ENCODE measurements around the gene ZNF679.
"Not testable (repeated sequence)": the region's sequence is repeated elsewhere in the genome, so short reads cannot be mapped to it uniquely, and the experiment has no call there.

Gene ZNF679

DNA sequence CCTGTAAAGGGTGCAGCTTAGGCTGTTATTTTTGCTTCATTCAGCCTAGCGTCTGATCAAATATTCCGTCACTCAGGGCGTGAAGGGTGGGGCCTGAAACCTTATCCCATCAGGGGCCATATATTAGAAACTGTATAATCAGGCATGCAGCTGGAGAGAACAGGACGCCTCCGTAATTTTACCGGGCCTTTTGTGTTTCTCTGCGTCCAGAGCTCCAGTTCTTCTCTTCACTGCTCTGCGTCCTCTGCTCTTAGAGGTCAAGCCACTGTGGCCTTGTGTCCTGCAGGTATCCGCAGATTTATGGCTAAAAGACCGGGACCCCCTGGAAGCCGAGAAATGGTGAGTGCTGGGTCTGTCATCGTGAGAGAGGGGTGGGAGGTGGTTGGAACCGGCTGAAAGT, 21.4 kb upstream of the ZNF679 start, which contains the start of gene ZNF735:
Gene ZNF735, plus strand, starts transcription at position 301 of the 400 bp plus-strand sequence. Its CDS starts 0 bp downstream, at position 301.
- Histone ChIP-seq H3K36me3 (ENCODE audit: control insufficient read depth in 1 of 2, insufficient read depth in 2 of 2, low read length in 2 of 2) (no peaks in the 10 kb centered on the region), H3K9me3 (ENCODE audit: control insufficient read depth in 1 of 2, low read length in 2 of 2) (peaks cover 4 to 12% of the 10 kb centered on the region in 2 donors), H3K4me1 (ENCODE audit: control insufficient read depth in 1 of 2, insufficient read depth in 2 of 2, low read length in 2 of 2) (no peaks in the 10 kb centered on the region), H3K27me3 (ENCODE audit: control insufficient read depth in 1 of 2, insufficient read depth in 2 of 2, low read length in 2 of 2) (no peaks in the 10 kb centered on the region), H3K4me3 (ENCODE audit: low read depth in 1 of 2, low read length in 2 of 2) (no peak within 1 kb of the TSS), H3K27ac (ENCODE audit: low read depth, low read length) (no peak within 1 kb of the TSS), H3K9ac (ENCODE audit: low read depth in 1 of 2, low read length in 2 of 2) (no peak within 1 kb of the TSS)

DNA sequence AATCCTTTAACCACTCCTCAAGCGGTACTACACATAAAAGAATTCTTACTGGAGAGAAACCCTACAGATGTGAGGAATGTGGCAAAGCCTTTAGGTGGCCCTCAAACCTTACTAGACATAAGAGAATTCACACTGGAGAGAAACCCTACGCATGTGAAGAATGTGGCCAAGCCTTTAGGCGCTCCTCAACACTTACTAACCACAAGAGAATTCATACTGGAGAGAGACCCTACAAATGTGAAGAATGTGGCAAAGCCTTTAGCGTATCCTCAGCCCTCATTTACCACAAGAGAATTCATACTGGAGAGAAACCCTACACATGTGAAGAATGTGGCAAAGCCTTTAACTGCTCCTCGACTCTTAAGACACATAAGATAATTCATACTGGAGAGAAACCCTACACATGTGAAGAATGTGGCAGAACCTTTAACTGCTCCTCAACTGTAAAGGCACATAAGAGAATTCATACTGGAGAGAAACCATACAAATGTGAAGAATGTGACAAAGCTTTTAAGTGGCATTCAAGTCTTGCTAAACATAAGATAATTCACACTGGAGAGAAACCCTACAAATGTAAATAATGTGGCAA, 8.5 kb upstream of the ZNF679 start:
- not testable (repeated sequence) for H3K4me3 ChIP-seq (ENCODE audit: low read depth in 1 of 2, low read length in 2 of 2); H3K27ac ChIP-seq (ENCODE audit: low read depth, low read length); H3K27me3 ChIP-seq (ENCODE audit: control insufficient read depth in 1 of 2, insufficient read depth in 2 of 2, low read length in 2 of 2); H3K36me3 ChIP-seq (ENCODE audit: control insufficient read depth in 1 of 2, insufficient read depth in 2 of 2, low read length in 2 of 2); H3K4me1 ChIP-seq (ENCODE audit: control insufficient read depth in 1 of 2, insufficient read depth in 2 of 2, low read length in 2 of 2); H3K9ac ChIP-seq (ENCODE audit: low read depth in 1 of 2, low read length in 2 of 2)
- H3K9me3 ChIP-seq (ENCODE audit: control insufficient read depth in 1 of 2, low read length in 2 of 2): peaks cover 33 to 34% of the 10 kb centered on the region in 2 donors

DNA sequence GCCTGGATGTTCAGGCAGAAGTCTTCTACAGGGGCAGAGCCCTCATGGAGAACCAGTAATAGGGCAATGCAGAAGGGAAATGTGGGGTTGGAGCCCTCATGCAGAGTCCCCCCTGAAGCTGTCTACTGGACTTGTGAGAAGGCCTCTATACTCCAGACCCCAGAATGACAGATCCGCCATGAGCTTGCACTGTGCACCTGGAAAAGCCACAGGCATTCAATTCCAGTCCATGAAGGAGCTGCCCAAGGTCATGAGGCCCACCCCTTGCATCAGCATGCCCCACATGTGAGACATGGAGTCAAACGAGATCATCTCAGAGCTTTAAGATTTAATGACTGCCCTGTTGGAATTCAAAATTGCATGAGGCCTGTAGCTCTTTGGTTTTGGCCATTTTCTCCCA, 4.9 kb upstream of the ZNF679 start:
- Histone ChIP-seq H3K27ac (ENCODE audit: low read depth, low read length) (no peak overlapping the region), H3K36me3 (ENCODE audit: control insufficient read depth in 1 of 2, insufficient read depth in 2 of 2, low read length in 2 of 2) (no peaks in the 10 kb centered on the region), H3K9ac (ENCODE audit: low read depth in 1 of 2, low read length in 2 of 2) (no peak overlapping the region), H3K4me1 (ENCODE audit: control insufficient read depth in 1 of 2, insufficient read depth in 2 of 2, low read length in 2 of 2) (no peaks in the 10 kb centered on the region), H3K27me3 (ENCODE audit: control insufficient read depth in 1 of 2, insufficient read depth in 2 of 2, low read length in 2 of 2) (no peaks in the 10 kb centered on the region), H3K4me3 (ENCODE audit: low read depth in 1 of 2, low read length in 2 of 2) (no peak overlapping the region), H3K9me3 (ENCODE audit: control insufficient read depth in 1 of 2, low read length in 2 of 2) (peaks cover 45 to 48% of the 10 kb centered on the region in 2 donors)

DNA sequence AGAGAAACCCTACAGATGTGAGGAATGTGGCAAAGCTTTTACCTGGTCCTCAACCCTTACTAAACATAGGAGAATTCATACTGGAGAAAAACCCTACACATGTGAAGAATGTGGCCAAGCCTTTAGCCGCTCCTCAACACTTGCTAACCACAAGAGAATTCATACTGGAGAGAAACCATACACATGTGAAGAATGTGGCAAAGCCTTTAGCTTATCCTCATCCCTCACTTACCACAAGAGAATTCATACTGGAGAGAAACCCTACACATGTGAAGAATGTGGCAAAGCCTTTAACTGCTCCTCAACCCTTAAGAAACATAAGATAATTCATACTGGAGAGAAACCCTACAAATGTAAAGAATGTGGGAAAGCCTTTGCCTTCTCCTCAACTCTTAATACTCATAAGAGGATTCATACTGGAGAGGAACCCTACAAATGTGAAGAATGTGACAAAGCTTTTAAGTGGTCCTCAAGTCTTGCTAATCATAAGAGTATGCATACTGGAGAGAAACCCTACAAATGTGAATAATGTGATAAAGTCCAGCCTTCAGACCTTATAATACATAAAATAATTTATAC, 38.2 kb downstream of the ZNF679 start:
- H3K4me1 ChIP-seq (ENCODE audit: control insufficient read depth in 1 of 2, insufficient read depth in 2 of 2, low read length in 2 of 2): no peaks in the 10 kb centered on the region
- H3K36me3 ChIP-seq (ENCODE audit: control insufficient read depth in 1 of 2, insufficient read depth in 2 of 2, low read length in 2 of 2): no peaks in the 10 kb centered on the region
- no peak overlapping the region for H3K27ac ChIP-seq (ENCODE audit: low read depth, low read length)
- H3K9me3 ChIP-seq (ENCODE audit: control insufficient read depth in 1 of 2, low read length in 2 of 2): peaks cover 18 to 23% of the 10 kb centered on the region in 2 donors
- H3K9ac ChIP-seq (ENCODE audit: low read depth in 1 of 2, low read length in 2 of 2): no peak overlapping the region
- H3K4me3 ChIP-seq (ENCODE audit: low read depth in 1 of 2, low read length in 2 of 2): no peak overlapping the region
- H3K27me3 ChIP-seq (ENCODE audit: control insufficient read depth in 1 of 2, insufficient read depth in 2 of 2, low read length in 2 of 2): no peaks in the 10 kb centered on the region

DNA sequence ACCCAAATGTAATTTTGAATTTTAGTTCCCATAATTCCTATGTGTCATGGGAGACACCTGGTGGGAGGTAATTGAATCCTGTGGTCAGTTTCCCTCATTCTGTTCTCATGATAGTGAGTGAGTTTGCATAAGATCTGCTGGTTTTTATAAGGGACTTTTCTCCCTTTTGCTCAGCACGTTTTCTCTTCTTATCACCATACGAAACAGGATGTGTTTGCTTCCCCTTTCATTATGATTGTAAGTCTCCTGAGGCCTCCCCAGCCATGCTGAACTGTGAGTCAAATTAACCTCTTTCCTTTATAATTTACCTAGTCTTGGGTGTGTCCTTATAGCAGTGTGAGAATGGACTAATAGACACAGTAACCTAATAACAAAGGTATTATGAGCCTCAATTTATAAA, 49.4 kb downstream of the ZNF679 start:
- no peaks in the 10 kb centered on the region for H3K27me3 ChIP-seq (ENCODE audit: control insufficient read depth in 1 of 2, insufficient read depth in 2 of 2, low read length in 2 of 2)
- no peak overlapping the region for H3K4me3 ChIP-seq (ENCODE audit: low read depth in 1 of 2, low read length in 2 of 2)
- H3K9ac ChIP-seq (ENCODE audit: low read depth in 1 of 2, low read length in 2 of 2): no peak overlapping the region
- H3K9me3 ChIP-seq (ENCODE audit: control insufficient read depth in 1 of 2, low read length in 2 of 2): peaks cover 0 to 4% of the 10 kb centered on the region in 2 donors
- no peak overlapping the region for H3K27ac ChIP-seq (ENCODE audit: low read depth, low read length)
- H3K36me3 ChIP-seq (ENCODE audit: control insufficient read depth in 1 of 2, insufficient read depth in 2 of 2, low read length in 2 of 2): no peaks in the 10 kb centered on the region
- no peaks in the 10 kb centered on the region for H3K4me1 ChIP-seq (ENCODE audit: control insufficient read depth in 1 of 2, insufficient read depth in 2 of 2, low read length in 2 of 2)

DNA sequence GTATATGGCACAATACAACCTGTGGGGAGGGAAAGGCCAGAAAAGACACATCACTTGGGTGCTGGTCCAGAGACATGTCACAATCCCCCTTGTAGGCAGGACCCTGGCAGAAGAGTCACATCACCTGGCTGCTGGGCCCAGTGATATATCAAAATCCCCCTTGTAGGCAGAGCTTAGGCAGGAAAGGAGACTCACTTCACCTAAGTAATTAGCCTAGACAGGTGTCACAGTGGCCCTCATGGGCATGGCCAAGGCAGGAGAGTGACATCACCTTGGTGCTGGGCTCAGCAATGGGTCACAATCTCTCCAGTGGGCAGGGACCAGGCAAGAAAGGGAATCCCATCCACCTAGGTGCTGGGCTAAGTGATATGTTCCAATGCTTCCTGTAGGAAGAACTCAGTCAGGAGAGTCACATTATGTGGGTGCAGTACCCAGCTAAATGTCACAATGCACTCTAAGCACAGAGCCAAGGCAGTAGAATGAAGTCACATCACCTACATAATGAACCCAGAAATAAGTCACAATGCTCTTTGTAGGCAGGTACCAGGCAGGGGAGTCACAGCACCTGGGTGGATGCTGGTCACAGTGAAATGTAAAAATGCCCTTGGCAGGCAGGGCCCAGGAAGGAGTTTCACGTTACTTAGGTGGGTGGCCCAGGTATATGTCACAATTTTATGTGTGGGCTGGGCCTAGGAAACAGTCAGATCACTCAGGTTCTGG, 66.6 kb downstream of the ZNF679 start:
- no peak overlapping the region for H3K9ac ChIP-seq (ENCODE audit: low read depth in 1 of 2, low read length in 2 of 2)
- no peaks in the 10 kb centered on the region for H3K9me3 ChIP-seq (ENCODE audit: control insufficient read depth in 1 of 2, low read length in 2 of 2)
- H3K4me3 ChIP-seq (ENCODE audit: low read depth in 1 of 2, low read length in 2 of 2): no peak overlapping the region
- H3K4me1 ChIP-seq (ENCODE audit: control insufficient read depth in 1 of 2, insufficient read depth in 2 of 2, low read length in 2 of 2): no peaks in the 10 kb centered on the region
- no peaks in the 10 kb centered on the region for H3K36me3 ChIP-seq (ENCODE audit: control insufficient read depth in 1 of 2, insufficient read depth in 2 of 2, low read length in 2 of 2)
- H3K27me3 ChIP-seq (ENCODE audit: control insufficient read depth in 1 of 2, insufficient read depth in 2 of 2, low read length in 2 of 2): no peaks in the 10 kb centered on the region
- H3K27ac ChIP-seq (ENCODE audit: low read depth, low read length): no peak overlapping the region

DNA sequence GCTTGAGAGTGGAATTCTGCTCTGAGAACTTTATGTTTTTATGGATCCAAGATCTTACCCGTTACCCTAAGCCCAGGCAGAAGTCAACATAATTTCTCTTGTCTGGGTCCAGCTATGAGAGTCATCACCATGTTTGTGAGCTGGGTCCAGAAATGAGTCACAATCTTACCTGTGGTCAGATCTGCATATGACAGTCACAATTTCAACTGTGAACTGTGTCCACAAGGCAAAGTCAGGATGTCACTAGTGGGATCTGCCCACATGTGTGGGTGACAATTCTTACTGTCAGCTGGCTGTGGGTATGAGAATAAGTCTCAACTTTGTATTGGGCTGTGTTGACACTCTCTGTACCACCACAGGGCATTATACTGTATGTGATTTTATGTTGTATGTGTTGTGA, 69.1 kb downstream of the ZNF679 start:
- H3K36me3 ChIP-seq (ENCODE audit: control insufficient read depth in 1 of 2, insufficient read depth in 2 of 2, low read length in 2 of 2); H3K4me1 ChIP-seq (ENCODE audit: control insufficient read depth in 1 of 2, insufficient read depth in 2 of 2, low read length in 2 of 2); H3K27me3 ChIP-seq (ENCODE audit: control insufficient read depth in 1 of 2, insufficient read depth in 2 of 2, low read length in 2 of 2); H3K9ac ChIP-seq (ENCODE audit: low read depth in 1 of 2, low read length in 2 of 2); H3K27ac ChIP-seq (ENCODE audit: low read depth, low read length); H3K4me3 ChIP-seq (ENCODE audit: low read depth in 1 of 2, low read length in 2 of 2); H3K9me3 ChIP-seq (ENCODE audit: control insufficient read depth in 1 of 2, low read length in 2 of 2): not testable (repeated sequence)

DNA sequence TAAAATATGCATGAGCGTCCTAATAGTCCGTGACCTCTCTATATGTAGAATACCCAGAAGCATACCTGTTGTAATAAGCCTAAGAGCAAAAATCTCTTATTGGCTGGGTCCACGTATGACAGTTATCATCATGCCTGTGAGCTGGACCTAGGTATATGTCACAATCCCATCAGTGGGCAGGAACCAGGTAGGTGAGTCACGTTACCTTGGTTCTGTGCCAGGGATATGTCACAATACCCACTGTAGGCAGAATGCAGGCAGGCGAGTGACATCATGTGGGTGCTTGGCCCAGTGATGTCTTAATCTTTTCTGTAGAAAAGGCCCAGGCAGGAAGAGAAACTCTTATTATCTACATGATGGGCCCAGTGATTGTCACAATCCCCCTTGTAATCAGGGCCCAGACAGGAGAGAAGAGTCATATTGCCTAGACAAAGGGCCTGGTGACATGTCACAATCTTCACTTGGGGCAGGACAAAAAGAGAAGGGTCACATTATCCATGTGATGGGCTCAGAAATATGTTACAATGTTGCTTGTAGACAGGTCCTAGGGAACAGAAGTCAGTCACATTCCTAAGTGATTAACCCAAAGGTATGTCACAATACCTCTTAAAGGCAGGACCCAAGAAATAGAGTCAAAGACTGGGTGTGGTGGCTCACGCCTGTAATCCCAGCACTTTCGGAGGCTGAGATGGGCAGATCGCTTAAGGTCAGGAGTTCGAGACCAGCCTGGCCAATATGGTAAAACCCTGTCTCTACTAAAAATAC, 72.5 kb downstream of the ZNF679 start:
- Histone ChIP-seq H3K27ac (ENCODE audit: low read depth, low read length) (no peak overlapping the region), H3K36me3 (ENCODE audit: control insufficient read depth in 1 of 2, insufficient read depth in 2 of 2, low read length in 2 of 2) (no peaks in the 10 kb centered on the region), H3K9me3 (ENCODE audit: control insufficient read depth in 1 of 2, low read length in 2 of 2) (no peaks in the 10 kb centered on the region), H3K4me1 (ENCODE audit: control insufficient read depth in 1 of 2, insufficient read depth in 2 of 2, low read length in 2 of 2) (no peaks in the 10 kb centered on the region), H3K4me3 (ENCODE audit: low read depth in 1 of 2, low read length in 2 of 2) (no peak overlapping the region), H3K27me3 (ENCODE audit: control insufficient read depth in 1 of 2, insufficient read depth in 2 of 2, low read length in 2 of 2) (no peaks in the 10 kb centered on the region), H3K9ac (ENCODE audit: low read depth in 1 of 2, low read length in 2 of 2) (no peak overlapping the region)

DNA sequence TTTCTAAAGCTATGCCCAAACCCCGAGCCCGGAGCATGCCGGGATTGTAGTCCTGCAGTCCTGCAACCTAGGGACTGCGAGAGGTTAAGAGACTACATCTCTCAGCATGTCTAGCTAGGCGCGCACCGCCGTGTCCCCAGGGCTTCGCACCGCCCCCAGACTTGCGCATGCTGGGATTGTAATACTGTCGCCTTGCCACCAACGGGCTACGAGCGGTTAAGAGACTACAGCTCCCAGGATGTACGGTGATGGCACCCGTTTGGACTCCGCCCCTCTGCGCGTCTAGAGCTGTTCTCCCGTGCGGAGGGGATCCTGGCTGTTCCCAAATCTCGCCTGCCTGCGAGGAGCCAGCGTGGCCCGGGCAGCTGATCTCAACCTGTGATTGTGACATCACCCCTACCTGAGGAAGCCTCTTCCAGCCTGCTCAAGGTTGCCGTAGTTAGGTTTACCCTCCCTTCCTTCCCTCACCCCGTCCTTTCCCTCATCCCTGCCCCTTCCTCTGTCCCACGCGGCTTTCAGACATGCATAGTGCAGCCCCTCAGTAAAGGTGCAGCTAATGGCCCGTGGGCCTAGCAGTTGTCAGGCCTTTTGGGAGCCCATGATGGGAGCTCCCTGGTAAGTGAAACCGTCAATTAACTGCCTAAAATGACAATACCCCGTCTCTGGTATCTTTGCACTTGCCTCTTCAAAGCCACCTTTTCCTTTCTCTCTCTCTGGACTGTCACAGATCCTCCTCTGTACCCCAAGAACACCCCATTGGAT, 79.2 kb downstream of the ZNF679 start:
- Histone ChIP-seq H3K36me3 (ENCODE audit: control insufficient read depth in 1 of 2, insufficient read depth in 2 of 2, low read length in 2 of 2) (no peaks in the 10 kb centered on the region), H3K4me1 (ENCODE audit: control insufficient read depth in 1 of 2, insufficient read depth in 2 of 2, low read length in 2 of 2) (peaks cover 0 to 6% of the 10 kb centered on the region in 2 donors), H3K27ac (ENCODE audit: low read depth, low read length) (peak overlapping the region; percentile 68), H3K9me3 (ENCODE audit: control insufficient read depth in 1 of 2, low read length in 2 of 2) (no peaks in the 10 kb centered on the region), H3K27me3 (ENCODE audit: control insufficient read depth in 1 of 2, insufficient read depth in 2 of 2, low read length in 2 of 2) (no peaks in the 10 kb centered on the region), H3K9ac (ENCODE audit: low read depth in 1 of 2, low read length in 2 of 2) (peak overlapping the region; percentile 71 to 81), H3K4me3 (ENCODE audit: low read depth in 1 of 2, low read length in 2 of 2) (peak overlapping the region; percentile 80 to 82)

Data from duodenal mucosa (tissue), 2 donors.